C1 segment of cervical spinal cord (tissue), 14 donors: ENCODE results near the gene SIRPB2.

Experiments
- DNase-seq, 14 donors: peaks; one replicate each; lab custom pipeline; 2025; lab: John Stamatoyannopoulos, UW

Gene SIRPB2

DNA sequence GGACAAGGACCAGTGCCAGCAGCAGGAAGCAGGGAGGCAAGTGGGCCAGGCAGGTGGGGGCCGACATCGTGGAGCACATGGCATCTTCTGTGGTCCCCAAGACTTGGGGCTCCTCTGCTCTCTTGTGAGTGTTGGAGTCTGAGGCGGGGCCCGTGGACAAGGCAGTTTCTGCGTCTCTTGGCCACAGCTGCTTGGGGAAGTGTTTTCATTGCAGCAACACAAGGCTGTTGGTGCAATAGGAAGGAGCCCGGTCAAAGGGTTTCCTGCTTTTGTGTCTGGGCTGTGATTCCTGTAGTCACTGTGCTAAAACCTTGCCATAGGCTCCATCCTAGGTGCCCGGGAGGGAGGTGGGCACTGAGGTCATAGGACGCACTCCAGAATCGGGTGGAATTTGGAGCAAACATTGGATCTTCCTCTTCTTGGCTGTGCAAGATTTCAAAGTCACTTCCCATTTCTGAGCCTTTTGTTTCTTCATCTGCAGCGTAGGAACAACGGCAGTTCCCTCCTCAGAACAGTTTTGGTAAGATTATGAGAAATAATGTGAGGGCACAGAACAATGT is at the start of gene SIRPB2:
Gene SIRPB2 (minus strand): TSS at position 140 of the 560 bp plus-strand sequence. CDS start 61 bp downstream, at position 79.
- DNase-seq = peak in 3 of 14 donors; percentile 21 to 40 (median 27)

DNA sequence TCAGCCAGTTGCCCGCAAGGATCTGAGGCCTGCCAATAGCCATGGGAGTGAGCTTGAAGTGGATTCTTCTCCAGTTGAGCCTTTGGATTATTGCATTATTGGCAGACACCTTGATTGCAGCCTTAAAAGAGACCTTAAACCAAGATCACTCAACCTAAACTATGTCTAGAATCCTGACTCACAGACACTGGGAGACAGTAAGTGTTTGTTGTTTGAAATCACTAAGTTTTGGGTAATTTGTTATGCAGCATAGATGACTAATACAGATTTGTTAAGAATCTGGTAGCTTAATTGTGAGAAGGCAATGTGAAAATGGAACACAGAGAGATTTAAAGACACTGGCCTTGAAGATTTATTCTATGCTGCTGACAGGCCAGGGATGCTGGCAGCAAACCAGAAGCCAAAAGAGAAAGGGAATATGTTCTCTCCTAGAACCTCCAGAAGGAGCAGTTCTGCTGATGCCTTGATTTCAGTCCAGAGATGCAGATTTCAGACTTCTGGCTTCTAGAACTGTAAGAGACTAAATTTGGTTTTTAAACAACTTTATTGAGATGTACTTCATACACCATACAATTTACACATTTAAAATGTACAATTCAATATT is 48.7 kb upstream of the SIRPB2 start:
- no peak for DNase-seq

DNA sequence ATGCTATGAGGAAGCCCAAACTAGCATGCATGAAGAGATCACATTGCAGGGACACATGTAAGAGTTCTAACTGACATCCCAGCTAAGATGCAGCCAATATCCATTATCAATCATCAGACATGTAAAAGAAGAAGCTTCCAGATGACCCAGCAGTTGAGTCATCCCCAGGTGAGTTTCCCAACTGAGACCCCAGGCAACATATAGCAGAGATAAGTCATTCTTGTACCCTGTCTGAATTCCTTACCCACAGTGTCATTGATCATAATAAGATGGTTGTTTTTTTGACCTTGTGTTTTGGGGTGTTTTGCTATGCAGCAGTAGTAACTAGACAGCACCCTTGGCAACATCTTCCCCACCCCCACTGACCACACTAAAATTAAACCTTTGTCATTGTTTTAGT is 47.4 kb upstream of the SIRPB2 start:
- DNase-seq = no peak

DNA sequence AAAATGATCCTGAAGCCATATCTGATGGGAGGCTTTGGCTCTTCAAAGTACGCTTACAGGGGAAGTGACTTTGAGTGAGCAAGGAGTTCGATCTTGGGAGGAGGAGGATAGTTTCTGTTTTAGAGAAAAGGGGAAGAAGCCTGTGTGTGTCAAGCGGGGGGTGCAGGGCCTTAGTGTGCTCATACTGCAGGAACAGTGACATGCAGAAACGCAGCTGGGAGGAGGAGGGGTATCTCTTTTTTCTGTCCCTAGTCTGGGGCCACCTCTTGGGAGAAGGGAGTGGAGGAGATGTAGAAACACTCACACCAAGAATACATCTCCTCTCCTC is 46.5 kb upstream of the SIRPB2 start:
- peak in 4 of 14 donors; percentile 9 to 42 (median 24) for DNase-seq

DNA sequence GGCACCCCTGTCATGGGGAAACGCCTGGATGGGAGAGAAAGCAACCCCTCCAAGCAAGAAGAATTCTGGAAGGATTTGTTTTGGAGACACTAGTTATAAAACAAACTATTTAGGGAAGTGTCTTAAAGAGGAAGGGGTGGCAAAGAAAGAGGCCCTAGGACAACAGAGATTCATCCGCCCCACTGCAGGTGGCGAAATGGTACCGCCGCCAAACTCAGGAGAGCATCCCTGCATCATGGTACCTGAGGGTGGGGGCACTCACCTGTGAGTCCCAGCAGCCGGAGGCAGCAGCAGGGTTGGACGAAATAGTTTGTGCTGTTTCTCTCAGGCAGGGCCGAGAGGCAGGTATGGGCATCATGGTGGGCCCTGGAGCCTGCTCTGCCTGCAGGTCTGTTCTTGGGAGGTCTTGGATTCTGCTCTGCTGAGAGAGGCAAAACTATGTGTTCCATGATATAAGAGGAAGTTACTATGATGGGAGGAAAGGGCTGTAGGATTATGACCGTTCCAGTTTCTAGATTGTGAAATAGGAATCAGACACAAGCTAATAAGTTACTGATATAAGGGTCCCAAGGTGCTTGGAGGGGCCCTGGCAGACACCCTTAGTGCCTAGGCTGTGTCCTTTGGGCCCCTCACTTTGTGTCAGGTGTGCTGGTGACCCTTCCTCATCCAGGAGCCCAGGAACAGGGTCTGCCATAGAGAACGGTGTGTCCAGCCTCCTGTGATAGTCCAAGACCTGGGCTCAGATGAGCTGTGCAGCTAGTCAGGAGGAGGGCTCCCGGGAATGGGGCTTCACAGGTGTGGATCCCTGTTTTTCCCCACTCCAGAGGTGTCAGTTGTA is 45.9 kb upstream of the SIRPB2 start:
- DNase-seq = peak in 1 of 14 donors; percentile 30

DNA sequence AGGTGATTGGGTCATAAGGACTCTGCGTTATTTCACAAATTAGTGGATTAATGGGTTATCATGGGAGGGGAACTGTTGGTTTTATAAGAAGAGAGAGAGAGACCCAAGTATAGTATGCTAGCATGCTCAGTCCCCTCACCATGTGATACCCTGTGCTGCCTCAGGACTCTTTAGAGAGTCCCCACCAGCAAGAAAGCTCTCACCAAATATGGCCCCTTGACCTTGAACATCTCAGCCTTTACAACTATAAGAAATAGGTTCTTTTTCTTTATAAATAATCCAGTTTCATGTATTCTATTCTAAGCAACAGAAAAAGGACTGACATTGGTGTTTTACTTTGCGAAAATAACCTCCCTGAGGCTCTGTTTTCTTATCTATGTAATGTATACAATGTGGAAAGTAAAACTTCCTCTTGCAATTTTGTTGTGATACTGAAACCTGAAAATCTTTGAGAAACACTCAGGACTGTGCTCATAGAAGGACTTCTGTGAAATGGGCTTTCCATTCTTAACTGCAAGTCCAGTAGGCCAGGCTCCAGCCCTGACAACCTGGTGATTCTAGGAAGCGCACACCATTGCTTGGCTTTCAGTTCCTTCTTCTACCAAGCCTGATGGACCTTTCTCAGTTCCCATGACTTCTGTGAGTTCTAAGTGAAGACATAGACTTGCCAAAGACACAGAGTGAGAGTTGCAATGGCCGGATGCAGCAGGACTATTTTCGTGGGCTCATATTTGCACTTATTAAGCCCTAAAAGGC is 44.4 kb upstream of the SIRPB2 start:
- peak in 3 of 14 donors; percentile 3 to 16 (median 3) for DNase-seq

DNA sequence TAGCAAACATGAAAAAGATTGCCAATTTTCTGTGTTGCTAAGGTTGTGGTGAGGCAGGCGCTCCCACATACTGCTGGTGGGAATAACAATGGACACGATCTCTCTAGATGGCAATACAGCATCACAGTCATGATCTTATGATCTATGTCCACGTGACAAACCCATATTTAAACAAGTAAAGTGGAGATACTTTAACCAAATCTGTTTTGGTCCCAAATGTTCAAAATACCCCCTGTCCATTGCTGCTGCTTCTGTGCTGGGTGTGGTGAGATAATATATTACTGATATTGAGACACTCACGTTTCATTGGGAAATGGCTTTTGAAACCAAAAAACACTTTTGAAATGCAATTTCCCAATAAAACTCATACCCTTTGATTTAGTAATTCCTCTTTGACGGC is 43.3 kb upstream of the SIRPB2 start:
- no peak for DNase-seq

DNA sequence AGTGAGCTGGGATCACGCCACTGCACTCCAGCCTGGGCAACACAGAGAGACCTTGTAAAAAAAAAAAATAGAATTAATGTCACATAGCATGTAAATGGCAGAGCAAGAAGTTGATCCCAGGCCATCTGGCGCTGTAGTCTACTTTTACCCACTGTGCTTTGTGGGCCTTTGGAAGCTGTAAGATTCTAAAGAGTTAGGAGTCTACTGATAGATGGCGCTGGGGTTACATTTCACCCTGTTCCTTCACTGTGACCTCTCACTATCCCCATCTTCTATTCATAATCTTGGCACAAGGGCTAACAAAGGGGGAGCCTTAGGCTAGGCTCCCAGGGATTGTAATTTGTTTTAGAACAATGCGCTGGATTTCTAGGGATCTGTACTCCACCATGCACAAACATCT is 41.8 kb upstream of the SIRPB2 start:
- DNase-seq = no peak

DNA sequence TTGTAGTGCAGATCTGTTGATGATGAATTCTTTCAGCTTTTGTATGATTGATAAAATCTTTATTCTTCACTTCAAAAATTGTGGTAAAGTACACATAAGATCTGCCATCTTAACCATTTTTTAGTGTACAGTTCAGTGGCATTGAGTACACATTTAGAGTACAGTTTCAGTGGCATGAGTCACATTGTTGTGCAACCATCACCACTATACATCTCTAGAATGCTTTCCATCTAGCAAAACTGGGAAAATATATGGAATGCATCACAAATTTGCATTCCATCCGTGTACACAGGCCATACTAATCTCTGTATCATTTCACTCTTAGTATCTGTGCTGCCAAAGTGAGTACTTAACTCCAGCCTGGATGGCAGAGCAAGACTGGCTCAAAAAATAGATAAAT is 37.6 kb upstream of the SIRPB2 start:
- DNase-seq = no peak

DNA sequence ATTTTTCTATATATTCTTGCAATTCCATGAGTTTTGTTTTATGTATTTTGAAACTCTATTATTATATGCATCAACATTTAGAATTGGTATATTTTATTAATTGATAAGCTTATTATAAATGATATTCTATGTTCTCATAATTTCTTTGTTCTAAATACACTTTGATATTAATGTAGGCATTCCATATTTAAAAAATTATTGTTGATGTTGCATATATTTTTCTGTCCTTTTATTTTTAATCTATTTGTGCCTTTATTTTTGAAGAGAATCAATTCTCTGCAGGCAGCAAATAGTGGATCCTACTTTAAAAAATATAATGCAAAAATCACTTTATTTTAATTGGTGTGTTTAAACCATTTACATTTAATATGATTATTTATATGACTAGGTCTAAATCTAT is 36.7 kb upstream of the SIRPB2 start:
- no peak for DNase-seq

DNA sequence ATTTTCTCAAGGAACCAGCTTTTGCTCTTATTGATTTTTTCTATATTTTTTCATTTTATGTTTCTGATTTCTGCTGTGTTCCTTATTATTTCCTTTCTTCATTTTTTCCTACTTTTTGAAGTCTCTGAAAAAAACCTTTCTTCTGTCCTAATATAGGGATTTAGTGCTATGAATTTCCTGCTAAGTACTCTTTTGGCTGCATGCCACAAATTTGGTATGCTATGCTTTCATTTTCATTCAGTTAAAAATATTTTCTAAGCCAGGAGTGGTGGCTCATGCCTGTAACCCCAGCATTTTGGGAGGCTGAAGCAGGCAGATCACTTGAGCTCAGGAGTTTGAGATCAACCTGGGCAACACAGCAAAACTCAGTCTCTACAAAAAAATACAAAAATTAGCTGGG is 35.7 kb upstream of the SIRPB2 start:
- DNase-seq = no peak

DNA sequence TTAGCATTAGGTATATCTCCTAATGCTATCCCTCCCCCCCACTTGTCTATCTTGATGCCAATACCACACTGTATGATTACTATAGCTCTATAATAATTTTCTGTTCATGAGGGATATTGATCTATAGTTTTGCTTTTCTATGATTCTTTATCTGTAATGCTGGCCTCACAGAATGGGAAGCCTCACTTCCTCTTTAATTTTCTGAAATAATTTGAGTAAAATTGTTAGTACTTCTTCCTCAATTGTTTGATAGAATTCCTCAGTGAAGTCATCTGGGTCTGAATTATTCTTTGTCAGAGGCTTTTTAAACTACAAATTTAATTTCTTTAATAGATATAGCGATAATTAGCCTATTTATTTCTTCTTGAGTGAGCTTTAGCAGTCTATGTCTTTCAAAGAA is 35.1 kb upstream of the SIRPB2 start:
- no peak for DNase-seq

DNA sequence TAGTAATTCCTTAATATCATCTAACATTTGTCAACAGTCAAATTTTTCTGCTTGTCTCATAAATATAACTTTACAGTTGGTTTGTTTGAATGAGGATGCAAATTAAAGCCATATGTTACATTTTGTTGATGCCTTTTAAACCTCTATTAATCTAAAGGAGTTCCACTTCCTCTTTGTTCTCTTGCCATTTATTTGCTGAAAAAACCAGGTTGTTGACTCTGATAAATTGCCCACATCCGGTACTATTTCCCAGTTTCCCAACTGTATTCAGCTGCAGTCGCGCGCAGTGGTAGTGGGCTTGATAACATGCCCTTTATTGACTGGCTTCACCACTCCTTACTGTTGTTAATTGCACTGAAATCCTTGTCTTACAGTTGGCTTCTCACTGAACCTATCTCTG is 32.8 kb upstream of the SIRPB2 start:
- no peak for DNase-seq

DNA sequence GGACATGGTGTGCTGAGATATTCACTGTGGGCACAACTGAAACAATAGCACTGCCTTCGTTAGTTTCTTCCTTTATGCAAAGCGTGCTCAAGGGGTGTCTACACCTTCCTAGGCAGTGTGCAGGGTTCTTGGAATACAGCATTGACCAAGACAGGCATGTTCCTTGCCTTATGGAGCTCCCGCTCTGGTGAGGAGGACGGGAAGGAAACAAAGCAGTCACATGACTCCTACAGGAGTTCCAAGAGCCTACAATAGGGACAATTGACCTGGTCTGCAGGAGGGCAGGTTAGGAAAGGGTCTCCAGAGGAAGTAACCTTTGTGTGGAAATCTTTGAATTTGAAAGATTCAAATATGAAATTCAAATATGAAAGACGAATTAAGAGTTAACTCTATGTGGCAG is 25.8 kb upstream of the SIRPB2 start:
- DNase-seq = no peak

DNA sequence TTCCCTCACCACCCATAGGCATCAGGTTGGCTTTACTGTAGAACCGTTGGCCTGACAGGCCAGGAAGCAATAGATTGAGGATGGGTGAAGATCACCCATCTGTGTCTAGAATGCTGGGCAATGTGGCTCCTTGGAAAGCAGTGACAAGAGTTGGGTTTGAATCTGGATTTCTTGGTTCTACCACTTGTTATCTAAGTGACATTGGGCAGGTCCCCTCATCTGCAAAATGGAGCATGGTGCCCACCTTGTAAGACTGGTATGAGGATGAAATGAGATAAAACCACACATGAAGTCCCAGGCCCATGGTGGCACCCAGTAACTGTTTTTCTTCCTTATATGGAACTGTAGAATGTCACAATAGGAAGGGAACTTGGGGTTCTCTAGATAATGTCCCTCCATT is 22.6 kb upstream of the SIRPB2 start:
- no peak for DNase-seq

DNA sequence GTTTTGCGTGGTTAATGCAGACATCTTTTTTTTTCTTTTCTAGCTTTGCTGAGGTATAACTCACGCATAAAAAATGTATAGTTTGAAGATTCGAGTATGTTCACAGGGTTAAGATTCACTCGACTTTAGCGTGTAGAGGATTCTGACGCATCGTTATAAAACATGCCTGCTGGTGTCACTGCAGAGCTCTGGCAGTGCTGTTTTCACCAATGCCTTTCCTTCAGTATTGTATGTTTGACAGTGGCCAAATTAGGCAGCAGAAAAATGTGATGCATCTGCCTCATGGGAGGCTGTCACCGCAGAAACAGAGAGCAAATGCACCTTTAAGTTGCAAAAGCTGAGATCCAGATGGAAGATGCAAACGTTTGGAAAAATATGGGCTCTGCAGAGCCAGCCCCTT is 18.0 kb upstream of the SIRPB2 start:
- no peak for DNase-seq

DNA sequence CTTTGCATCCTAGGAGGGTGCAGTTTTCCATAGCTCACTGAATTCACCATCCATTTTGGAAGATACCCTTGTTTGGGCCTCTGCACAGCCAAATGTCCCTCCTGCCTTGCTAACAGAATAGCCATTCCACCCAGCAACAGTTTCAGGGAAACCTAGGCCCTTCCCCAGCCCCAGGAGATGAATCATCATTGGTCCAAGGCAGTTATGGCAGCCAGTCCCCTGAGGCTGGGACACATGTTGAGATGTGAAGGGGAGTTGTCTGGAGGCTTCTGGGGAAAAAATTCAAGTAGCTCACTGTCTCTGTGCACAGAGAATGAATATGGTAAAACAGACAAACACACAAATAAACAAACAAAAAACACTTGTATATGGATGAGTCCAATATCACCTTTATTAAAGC is 17.4 kb upstream of the SIRPB2 start:
- no peak for DNase-seq

DNA sequence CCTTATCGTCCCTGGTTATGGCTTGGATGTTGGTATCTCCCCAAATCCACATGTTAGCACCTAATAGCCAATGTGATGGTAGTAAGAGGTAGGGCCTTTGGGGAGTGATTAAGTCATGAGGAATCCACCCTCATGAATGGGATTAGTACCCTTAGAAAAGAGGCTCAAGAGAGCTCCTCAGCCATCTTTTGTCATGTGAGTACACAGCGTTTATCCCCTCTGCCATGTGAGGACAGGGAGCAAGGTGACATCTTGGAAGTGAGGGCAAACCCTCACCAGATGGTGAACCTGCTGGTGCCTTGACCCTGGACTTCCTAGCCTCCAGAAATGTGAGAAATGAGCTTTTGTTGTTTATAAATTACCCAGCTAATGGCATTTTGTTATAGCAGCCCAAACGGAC is 16.1 kb upstream of the SIRPB2 start:
- DNase-seq = no peak

DNA sequence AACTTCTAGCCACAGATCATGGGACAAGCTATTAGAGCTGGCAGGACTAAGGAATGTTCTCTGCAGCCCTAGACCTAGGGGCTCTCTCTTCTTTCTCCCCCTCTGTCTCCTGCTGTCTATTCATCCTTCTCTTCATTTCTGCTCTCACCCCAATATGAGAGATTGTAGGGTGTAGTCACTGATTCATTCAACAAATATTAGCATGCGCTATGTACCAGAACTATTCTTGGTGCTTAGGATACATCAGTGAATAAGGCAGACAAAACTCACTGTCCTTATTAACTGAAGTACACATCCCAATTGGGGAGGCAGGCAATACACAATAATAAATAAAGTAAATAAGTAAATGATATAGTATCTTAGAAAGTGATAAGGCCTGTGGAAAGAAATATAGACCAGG is 14.7 kb upstream of the SIRPB2 start:
- no peak for DNase-seq

DNA sequence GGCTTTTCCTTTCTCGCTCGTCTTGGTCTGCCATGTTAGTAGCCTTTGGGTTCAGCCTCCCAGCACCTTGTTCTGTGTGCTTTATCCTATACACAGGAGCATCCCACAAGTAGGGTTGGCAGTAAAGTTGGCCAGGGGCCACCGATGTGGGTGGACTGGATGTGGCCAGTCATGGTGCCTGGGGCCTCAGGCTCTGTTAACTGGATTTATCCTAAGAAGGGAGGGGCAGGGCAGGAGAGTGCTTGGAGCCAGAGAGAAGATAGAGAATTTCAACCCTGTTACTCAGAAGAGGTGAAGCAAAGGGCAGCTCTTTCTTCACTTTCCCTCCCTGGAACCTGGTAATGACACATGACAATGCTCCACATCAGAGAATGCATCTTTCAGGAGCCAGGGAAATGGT is 14.1 kb upstream of the SIRPB2 start:
- no peak for DNase-seq

DNA sequence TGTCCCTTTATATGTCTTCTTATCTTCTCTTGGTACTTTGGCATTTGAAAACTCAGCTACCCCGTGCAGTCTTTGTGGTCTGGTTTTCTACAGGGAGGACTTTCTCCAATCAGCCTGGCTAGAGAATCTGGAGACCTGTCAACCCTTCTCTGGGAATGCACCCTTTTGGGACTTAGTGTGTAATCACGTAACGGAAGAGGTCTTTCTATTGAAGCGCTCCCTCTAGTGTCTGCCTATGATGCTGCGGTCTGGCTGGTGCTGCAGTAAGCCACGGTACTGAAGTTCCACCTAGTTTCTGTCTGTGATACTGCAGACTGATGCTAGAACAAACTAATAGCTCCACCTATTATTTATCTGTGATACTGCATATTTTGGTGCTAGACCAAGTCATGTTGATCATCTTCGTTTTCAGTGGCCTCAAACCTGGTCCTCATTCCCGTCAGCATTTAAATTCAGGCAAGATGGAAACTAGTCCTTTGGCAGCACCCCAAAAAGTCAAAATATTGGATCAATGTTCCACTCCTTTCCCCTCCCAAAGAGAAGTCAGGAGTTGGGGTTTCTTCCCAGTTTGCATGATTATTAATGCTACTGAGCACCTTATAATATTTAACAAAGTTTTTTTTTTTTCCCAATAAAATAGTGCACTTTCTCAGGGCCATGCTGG is 12.5 kb upstream of the SIRPB2 start:
- DNase-seq = peak in 8 of 14 donors; percentile 21 to 45 (median 28)

DNA sequence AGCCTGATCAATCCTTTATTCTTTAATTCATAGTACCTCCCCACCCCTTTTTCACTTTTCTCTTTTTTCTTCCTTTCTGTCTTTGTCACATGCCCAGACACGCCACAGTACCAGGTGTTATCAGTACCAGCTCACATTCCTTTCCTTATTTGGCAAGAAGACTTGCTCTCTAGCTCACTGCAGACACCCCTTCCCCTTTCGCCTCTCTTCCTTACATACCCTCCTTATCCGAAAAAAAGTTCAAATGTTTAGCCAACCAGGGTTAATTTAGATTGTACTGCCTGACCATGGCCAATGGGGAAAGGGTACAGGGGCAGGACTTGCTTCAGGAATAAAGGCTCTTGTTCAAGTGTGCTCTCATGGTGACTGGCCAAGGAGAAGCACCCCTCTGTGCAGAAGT is 9.3 kb upstream of the SIRPB2 start:
- no peak for DNase-seq
